Dendritic cell treated with granulocyte-macrophage colony-stimulating factor and Interleukin-4, amounts not matched to agents 40 ng/mL and 50 ng/mL, for 4 days (primary cell): ENCODE measurements around the gene EIF1B.

Experiments used
- H3K27ac Mint-ChIP-seq: one replicate; pipeline ENCODE4 v1.8.0; 2022; ENCODE audit warnings: mild to moderate bottlenecking, mixed read lengths
- H3K27me3 Mint-ChIP-seq: one replicate; pipeline ENCODE4 v1.8.0; 2022; ENCODE audit warnings: mild to moderate bottlenecking, mixed read lengths
- H3K36me3 Mint-ChIP-seq: one replicate; pipeline ENCODE4 v1.8.0; 2022; ENCODE audit warnings: low read depth, mixed read lengths
- H3K4me1 Mint-ChIP-seq: one replicate; pipeline ENCODE4 v1.8.0; 2022; ENCODE audit warnings: low read depth, mixed read lengths
- H3K4me3 Mint-ChIP-seq: one replicate; pipeline ENCODE4 v1.8.0; 2022; ENCODE audit warnings: mild to moderate bottlenecking, moderate library complexity, mixed read lengths
- H3K9me3 Mint-ChIP-seq: one replicate; pipeline ENCODE4 v1.8.0; 2022; ENCODE audit warnings: mixed read lengths
- intact Hi-C: fragments of 100-400 bp; cut with micrococcal nuclease; formaldehyde crosslinking; loops from one replicate; pipeline ENCODE4 v1.15.0; 2022

Gene EIF1B

GRCh38 chr3:40339871-40340270 lies 30.4 kb downstream of the EIF1B start:
- Mint-ChIP-seq H3K9me3 (no peaks in the 10 kb centered on the region), H3K27ac (no peak overlapping the region), H3K27me3 (no peaks in the 10 kb centered on the region), H3K4me3 (no peak overlapping the region), H3K36me3 (no peaks in the 10 kb centered on the region), H3K4me1 (no peaks in the 10 kb centered on the region)
- intact Hi-C loops = no loop called here

GRCh38 chr3:40340541-40341170 lies 31.1 kb downstream of the EIF1B start:
- no peak overlapping the region for H3K27ac Mint-ChIP-seq
- intact Hi-C loops = no loop called here
- no peak overlapping the region for H3K4me3 Mint-ChIP-seq
- no peaks in the 10 kb centered on the region for H3K9me3 Mint-ChIP-seq
- H3K36me3 Mint-ChIP-seq = no peaks in the 10 kb centered on the region
- H3K4me1 Mint-ChIP-seq = no peaks in the 10 kb centered on the region
- no peaks in the 10 kb centered on the region for H3K27me3 Mint-ChIP-seq

- no peaks in the 10 kb centered on the region for H3K27me3 Mint-ChIP-seq
- intact Hi-C loops = no loop called here
- H3K4me3 Mint-ChIP-seq = no peak overlapping the region
- H3K36me3 Mint-ChIP-seq = no peaks in the 10 kb centered on the region
- H3K9me3 Mint-ChIP-seq = no peaks in the 10 kb centered on the region
- H3K4me1 Mint-ChIP-seq = no peaks in the 10 kb centered on the region
- H3K27ac Mint-ChIP-seq = no peak overlapping the region
These were observed 32.2 kb downstream of the EIF1B start for GRCh38 chr3:40341671-40342070.

GRCh38 chr3:40350529-40350928 lies 41.0 kb downstream of the EIF1B start:
- Mint-ChIP-seq H3K4me3 (no peak overlapping the region), H3K27ac (no peak overlapping the region), H3K27me3 (no peaks in the 10 kb centered on the region)

GRCh38 chr3:40355410-40355809 lies 45.9 kb downstream of the EIF1B start:
- no peak overlapping the region for H3K4me3 Mint-ChIP-seq
- no peak overlapping the region for H3K27ac Mint-ChIP-seq
- no peaks in the 10 kb centered on the region for H3K9me3 Mint-ChIP-seq
- no peaks in the 10 kb centered on the region for H3K36me3 Mint-ChIP-seq
- no peaks in the 10 kb centered on the region for H3K27me3 Mint-ChIP-seq
- no peaks in the 10 kb centered on the region for H3K4me1 Mint-ChIP-seq
- intact Hi-C loops = no loop called here

More at GRCh38 chr3:40350529-40350928, 41.0 kb downstream of the EIF1B start:
- Mint-ChIP-seq H3K36me3 (no peaks in the 10 kb centered on the region), H3K4me1 (no peaks in the 10 kb centered on the region), H3K9me3 (peaks cover 5% of the 10 kb centered on the region)
- intact Hi-C loops = no loop called here

GRCh38 chr3:40358454-40358853 lies 48.9 kb downstream of the EIF1B start:
- Mint-ChIP-seq H3K27me3 (no peaks in the 10 kb centered on the region), H3K36me3 (no peaks in the 10 kb centered on the region), H3K9me3 (no peaks in the 10 kb centered on the region), H3K4me1 (no peaks in the 10 kb centered on the region), H3K4me3 (no peak overlapping the region), H3K27ac (no peak overlapping the region)
- intact Hi-C loops = no loop called here
